Ishikawa (cell line): ENCODE measurements around the gene FRMD7.

Experiments used
- CEBPB ChIP-seq: IDR thresholded peaks from 2 replicates; pipeline ENCODE4 v1.6.1; 2012
- CREB1 ChIP-seq: IDR thresholded peaks from 2 replicates; pipeline ENCODE4 v1.6.1; 2012; ENCODE audit warnings: low read depth
- EGR1 ChIP-seq: IDR thresholded peaks from 2 replicates; pipeline ENCODE4 v1.6.1; 2012
- EP300 ChIP-seq: IDR thresholded peaks from 2 replicates; pipeline ENCODE4 v1.6.1; 2012; ENCODE audit warnings: borderline replicate concordance
- FOXM1 ChIP-seq: IDR thresholded peaks from 2 replicates; pipeline ENCODE4 v1.6.1; 2012; ENCODE audit warnings: low read depth, borderline replicate concordance
- NFIC ChIP-seq: IDR thresholded peaks from 2 replicates; pipeline ENCODE4 v1.6.1; 2012
- RAD21 ChIP-seq: IDR thresholded peaks from 2 replicates; pipeline ENCODE4 v1.6.1; 2012; ENCODE audit warnings: low read depth
- TAF1 ChIP-seq: IDR thresholded peaks from 2 replicates; pipeline ENCODE4 v1.6.1; 2012; ENCODE audit warnings: low read depth, mild to moderate bottlenecking
- TCF12 ChIP-seq: IDR thresholded peaks from 2 replicates; pipeline ENCODE4 v1.6.1; 2012; ENCODE audit warnings: low read depth
- TEAD4 ChIP-seq: IDR thresholded peaks from 2 replicates; pipeline ENCODE4 v1.6.1; 2012
- USF1 ChIP-seq: IDR thresholded peaks from 2 replicates; pipeline ENCODE4 v1.6.1; 2012
- YY1 ChIP-seq: IDR thresholded peaks from 2 replicates; pipeline ENCODE4 v1.6.1; 2012; ENCODE audit warnings: low read depth
- ZBTB7A ChIP-seq: IDR thresholded peaks from 2 replicates; pipeline ENCODE4 v1.6.1; 2012; ENCODE audit warnings: low read depth
- TF ChIP-seq, protein P1 (sequence below): IDR thresholded peaks from 2 replicates; pipeline ENCODE4 v1.6.1; 2012
- TF ChIP-seq, protein P2 (sequence below): IDR thresholded peaks from 2 replicates; pipeline ENCODE4 v1.6.1; 2012; ENCODE audit warnings: low read depth, mild to moderate bottlenecking

FRMD7 gene

DNA sequence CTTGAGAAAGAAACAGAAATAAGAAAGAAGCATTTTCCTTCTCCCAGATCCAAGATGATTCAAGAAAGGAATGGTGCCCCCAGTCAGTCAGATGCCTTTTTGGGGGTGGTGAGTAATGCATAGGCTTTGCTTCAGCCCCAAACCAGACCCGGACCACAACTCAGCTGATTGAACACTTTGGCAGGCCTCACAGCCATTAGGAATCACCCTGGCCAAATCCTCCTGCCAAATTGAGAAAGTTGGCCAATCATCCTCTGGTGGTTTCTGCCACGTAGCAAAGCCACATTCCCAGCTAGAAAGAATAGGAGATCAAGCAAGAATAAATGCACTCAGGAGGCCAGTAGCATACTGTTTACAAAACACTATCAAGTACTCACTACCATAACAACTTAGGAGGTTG is 33.7 kb downstream of the FRMD7 start:
- TF ChIP-seq FOXM1 (no peak), USF1 (no peak), NFIC (no peak), EP300 (no peak), CREB1 (no peak), EGR1 (no peak), YY1 (no peak), CEBPB (no peak), RAD21 (no peak), TEAD4 (no peak), TAF1 (no peak), TCF12 (no peak), ZBTB7A (no peak)
- TF ChIP-seq, protein P1, sequence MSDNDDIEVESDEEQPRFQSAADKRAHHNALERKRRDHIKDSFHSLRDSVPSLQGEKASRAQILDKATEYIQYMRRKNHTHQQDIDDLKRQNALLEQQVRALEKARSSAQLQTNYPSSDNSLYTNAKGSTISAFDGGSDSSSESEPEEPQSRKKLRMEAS = no peak
- TF ChIP-seq, protein P2, sequence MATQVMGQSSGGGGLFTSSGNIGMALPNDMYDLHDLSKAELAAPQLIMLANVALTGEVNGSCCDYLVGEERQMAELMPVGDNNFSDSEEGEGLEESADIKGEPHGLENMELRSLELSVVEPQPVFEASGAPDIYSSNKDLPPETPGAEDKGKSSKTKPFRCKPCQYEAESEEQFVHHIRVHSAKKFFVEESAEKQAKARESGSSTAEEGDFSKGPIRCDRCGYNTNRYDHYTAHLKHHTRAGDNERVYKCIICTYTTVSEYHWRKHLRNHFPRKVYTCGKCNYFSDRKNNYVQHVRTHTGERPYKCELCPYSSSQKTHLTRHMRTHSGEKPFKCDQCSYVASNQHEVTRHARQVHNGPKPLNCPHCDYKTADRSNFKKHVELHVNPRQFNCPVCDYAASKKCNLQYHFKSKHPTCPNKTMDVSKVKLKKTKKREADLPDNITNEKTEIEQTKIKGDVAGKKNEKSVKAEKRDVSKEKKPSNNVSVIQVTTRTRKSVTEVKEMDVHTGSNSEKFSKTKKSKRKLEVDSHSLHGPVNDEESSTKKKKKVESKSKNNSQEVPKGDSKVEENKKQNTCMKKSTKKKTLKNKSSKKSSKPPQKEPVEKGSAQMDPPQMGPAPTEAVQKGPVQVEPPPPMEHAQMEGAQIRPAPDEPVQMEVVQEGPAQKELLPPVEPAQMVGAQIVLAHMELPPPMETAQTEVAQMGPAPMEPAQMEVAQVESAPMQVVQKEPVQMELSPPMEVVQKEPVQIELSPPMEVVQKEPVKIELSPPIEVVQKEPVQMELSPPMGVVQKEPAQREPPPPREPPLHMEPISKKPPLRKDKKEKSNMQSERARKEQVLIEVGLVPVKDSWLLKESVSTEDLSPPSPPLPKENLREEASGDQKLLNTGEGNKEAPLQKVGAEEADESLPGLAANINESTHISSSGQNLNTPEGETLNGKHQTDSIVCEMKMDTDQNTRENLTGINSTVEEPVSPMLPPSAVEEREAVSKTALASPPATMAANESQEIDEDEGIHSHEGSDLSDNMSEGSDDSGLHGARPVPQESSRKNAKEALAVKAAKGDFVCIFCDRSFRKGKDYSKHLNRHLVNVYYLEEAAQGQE = no peak

DNA sequence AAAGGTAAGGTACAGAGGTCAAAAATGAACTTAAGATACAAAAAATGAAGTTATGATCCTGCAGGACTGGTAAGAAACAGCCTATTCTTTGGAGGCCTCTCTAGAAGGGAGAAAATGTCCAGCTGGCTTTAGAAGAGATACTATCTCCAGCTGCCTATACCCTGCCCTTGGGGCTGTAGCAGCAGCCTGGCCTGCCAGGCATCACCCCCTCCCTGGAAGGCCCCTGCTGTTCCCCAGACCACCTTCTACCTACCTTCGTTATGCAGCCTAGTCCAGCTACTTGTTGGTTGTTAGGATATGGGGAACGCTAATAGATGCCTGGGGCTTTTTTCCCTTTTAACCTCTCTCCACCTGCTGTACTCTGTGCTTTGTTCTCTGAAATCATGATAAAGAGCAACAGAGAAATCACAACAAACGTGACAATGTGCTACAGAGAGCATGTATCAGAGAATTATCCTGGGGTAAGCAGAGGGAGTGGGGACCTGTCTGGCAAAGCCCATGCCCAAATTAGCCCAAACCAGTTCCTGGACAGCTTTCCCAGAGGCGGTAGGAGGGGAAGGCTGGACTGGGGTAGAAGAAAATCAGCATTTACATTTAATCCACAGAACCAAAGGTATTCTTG is 34.5 kb downstream of the FRMD7 start:
- TF ChIP-seq EGR1 (no peak), RAD21 (no peak), EP300 (no peak), TCF12 (no peak), ZBTB7A (no peak), CREB1 (no peak), YY1 (no peak), TEAD4 (no peak), USF1 (no peak), CEBPB (no peak), TAF1 (no peak), FOXM1 (no peak)
- TF ChIP-seq, protein P1 = no peak
- TF ChIP-seq, protein P2 = no peak

DNA sequence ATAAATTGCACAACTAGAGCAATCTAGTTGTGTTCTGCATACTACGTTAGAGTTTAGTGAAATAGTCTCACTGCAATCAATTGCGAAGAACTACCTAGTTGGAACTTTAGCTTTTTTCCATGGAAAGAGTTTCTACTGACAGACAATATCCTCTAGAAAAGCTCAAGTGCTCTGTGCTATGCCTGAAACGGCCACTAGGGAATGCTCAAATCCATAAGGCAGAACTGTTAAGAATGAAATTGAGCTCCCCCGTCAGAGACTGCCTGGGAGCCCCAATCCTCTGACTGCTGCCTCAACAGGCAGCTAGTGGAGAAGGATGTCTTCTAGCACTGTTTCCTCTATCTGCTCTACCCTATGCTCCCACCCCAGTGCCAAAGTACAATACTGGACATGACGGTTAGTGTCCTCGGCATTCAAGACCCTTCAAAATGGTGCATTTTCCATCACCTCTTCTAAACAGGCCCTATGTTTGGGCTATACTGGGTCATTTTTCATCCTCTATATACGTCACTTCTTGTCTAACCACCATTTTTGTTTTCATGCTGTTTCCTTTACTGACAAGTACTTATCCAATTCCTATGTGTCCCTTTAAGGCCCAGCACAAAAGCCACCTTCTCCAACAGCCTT is 35.3 kb downstream of the FRMD7 start:
- TF ChIP-seq RAD21 (peak; percentile 75), ZBTB7A (no peak)

DNA sequence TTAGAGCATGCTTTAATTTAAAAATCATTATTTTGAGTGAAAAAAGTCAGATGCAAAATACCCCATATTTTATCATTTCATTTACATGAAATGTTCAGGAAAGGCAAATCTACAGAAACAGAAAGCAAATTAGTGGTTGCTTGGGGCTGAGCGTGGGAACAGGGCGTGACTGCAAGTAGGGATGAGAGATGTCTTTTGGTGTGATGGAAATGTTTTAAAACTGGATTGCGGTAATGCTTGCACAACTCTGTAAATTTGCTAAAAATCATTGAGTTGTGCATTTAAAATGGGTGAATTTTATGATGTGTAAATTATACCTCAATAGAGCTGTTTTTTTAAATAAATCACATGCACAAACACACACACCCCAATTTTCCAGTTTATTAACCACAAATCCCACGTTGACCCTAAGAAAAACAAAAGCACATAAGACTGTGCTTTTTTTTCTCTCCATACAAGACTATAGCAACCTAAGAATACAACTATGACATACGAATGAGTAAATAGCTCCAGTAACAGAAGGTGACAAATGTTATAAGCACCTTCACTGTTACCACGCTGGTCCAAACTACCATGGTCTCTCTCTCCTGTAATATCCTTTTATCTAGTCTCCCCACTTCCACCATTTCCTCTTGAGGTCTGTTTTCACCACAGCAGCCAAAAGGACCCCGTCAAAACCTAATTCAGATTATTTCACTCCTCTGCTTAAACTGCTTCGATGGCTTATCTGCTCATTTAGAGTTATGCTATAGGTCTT is 37.2 kb downstream of the FRMD7 start:
- no peak for TF ChIP-seq NFIC

DNA sequence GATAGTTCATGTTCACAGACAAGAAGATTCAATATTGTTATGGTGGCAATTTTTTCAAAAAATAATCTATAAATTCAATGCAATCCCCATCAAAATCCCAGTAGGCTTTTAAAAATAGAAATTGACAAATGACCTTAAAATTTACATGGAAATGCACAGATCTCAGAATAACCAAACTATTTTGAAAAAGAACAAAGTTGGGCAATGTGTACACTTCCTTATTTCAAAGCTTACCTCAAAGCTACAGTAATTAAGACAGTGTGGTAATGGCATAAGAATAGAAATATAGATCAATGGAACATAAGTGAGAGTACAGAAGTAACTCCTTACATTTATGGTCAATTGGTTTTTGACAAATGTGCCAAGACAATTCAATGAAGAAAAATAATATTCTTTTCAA is 39.0 kb downstream of the FRMD7 start:
- TF ChIP-seq YY1 (no peak), CEBPB (no peak), TCF12 (no peak), TEAD4 (no peak), FOXM1 (no peak), TAF1 (no peak), EGR1 (no peak), ZBTB7A (no peak), EP300 (no peak), USF1 (no peak), NFIC (no peak), CREB1 (no peak), RAD21 (no peak)
- TF ChIP-seq, protein P1 = no peak
- TF ChIP-seq, protein P2 = no peak
